ENCODE measurements around the gene SCAMP5. TPM values are rescaled to one million over a fixed set of nuclear protein-coding genes. Genes with fewer than 3 reads are reported as not detected.

SCAMP5 gene
- total RNA-seq, 1 experiment from 2014 or later: 17.9 TPM

- POLR2A ChIA-PET (ENCODE audit: unreplicated experiment): no interaction called here
Observed at GRCh38 chr15:75049392-75049791, 54.0 kb downstream of the SCAMP5 start.

GRCh38 chr15:75050283-75050682 is 54.9 kb downstream of the SCAMP5 start:
- H3K4me2 ChIP-seq: no peak overlapping the region
- ChIA-PET POLR2A (ENCODE audit: unreplicated experiment) (no interaction called here), CTCF (no interaction called here)
- no peak overlapping the region for H2AFZ ChIP-seq
- intact Hi-C loops (cut with micrococcal nuclease; ENCODE audit: unreplicated experiment): no loop called here
- peaks cover 23% of the 10 kb centered on the region for H3K79me2 ChIP-seq (ENCODE audit: low read depth)
- BruUV-seq (replicated peaks): no TSS peak
- 0 out of 2 replicates have a peak, but pooled peaks cover 7% of the 10 kb centered on the region for H3K36me3 ChIP-seq (ENCODE audit: low read depth)
- no peaks in the 10 kb centered on the region for H4K20me1 ChIP-seq (ENCODE audit: insufficient read depth)
- H3K9me2 ChIP-seq (ENCODE audit: insufficient read depth): no peaks in the 10 kb centered on the region
- TF ChIP-seq EZH2 (IDR thresholded peaks at IDR 0.05; ENCODE audit: low read depth) (no peak), CTCF (conservative IDR thresholded peaks at IDR 0.05) (no peak)
- no peak for DNase-seq
- no peak overlapping the region for H3K4me3 ChIP-seq
- H3K27ac ChIP-seq: no peak overlapping the region
- H3F3A ChIP-seq (ENCODE audit: insufficient read depth, low read depth): peaks cover 39% of the 10 kb centered on the region
- no peaks in the 10 kb centered on the region for H3K9me3 ChIP-seq (ENCODE audit: insufficient read depth, low read depth)
- no peaks in the 10 kb centered on the region for H3K27me3 ChIP-seq (ENCODE audit: insufficient read depth, low read depth)
- H3K4me1 ChIP-seq (replicated peaks; ENCODE audit: insufficient read depth): peaks cover 45% of the 10 kb centered on the region

More at GRCh38 chr15:75049392-75049791, 54.0 kb downstream of the SCAMP5 start:
- DNase-seq: no peak
- no peak overlapping the region for H3K4me2 ChIP-seq
- H3K9me3 ChIP-seq (ENCODE audit: insufficient read depth, low read depth): no peaks in the 10 kb centered on the region
- no peak for TF ChIP-seq EZH2 (IDR thresholded peaks at IDR 0.05; ENCODE audit: low read depth)
- no peak for TF ChIP-seq CTCF (conservative IDR thresholded peaks at IDR 0.05)
- no peaks in the 10 kb centered on the region for H3K27me3 ChIP-seq (ENCODE audit: insufficient read depth, low read depth)
- peaks cover 32% of the 10 kb centered on the region for H3K79me2 ChIP-seq (ENCODE audit: low read depth)
- CTCF ChIA-PET: no interaction called here
- H3K4me3 ChIP-seq: no peak overlapping the region
- no peak overlapping the region for H2AFZ ChIP-seq
- BruUV-seq (replicated peaks): no TSS peak
- H3F3A ChIP-seq (ENCODE audit: insufficient read depth, low read depth): peaks cover 44% of the 10 kb centered on the region
- intact Hi-C loops (cut with micrococcal nuclease; ENCODE audit: unreplicated experiment): no loop called here
- no peaks in the 10 kb centered on the region for H4K20me1 ChIP-seq (ENCODE audit: insufficient read depth)
- H3K9me2 ChIP-seq (ENCODE audit: insufficient read depth): no peaks in the 10 kb centered on the region
- peaks cover 48% of the 10 kb centered on the region for H3K4me1 ChIP-seq (replicated peaks; ENCODE audit: insufficient read depth)
- H3K36me3 ChIP-seq (ENCODE audit: low read depth): 0 out of 2 replicates have a peak, but pooled peaks cover 7% of the 10 kb centered on the region
- H3K27ac ChIP-seq: no peak overlapping the region

GRCh38 chr15:75051191-75051608 is 55.8 kb downstream of the SCAMP5 start:
- no TSS peak for BruUV-seq (replicated peaks)
- Histone ChIP-seq H3K27ac (no peak overlapping the region), H3K9me2 (ENCODE audit: insufficient read depth) (no peaks in the 10 kb centered on the region), H3K4me2 (no peak overlapping the region), H2AFZ (no peak overlapping the region), H3F3A (ENCODE audit: insufficient read depth, low read depth) (peaks cover 40% of the 10 kb centered on the region), H3K9me3 (ENCODE audit: insufficient read depth, low read depth) (no peaks in the 10 kb centered on the region), H4K20me1 (ENCODE audit: insufficient read depth) (no peaks in the 10 kb centered on the region), H3K79me2 (ENCODE audit: low read depth) (peaks cover 15% of the 10 kb centered on the region; the same call in 1 of the 2 replicates), H3K36me3 (ENCODE audit: low read depth) (0 out of 2 replicates have a peak, but pooled peaks cover 7% of the 10 kb centered on the region), H3K4me1 (replicated peaks; ENCODE audit: insufficient read depth) (peaks cover 36% of the 10 kb centered on the region), H3K27me3 (ENCODE audit: insufficient read depth, low read depth) (no peaks in the 10 kb centered on the region), H3K4me3 (no peak overlapping the region)
- ChIA-PET POLR2A (ENCODE audit: unreplicated experiment) (interaction anchor here (0.5 kb wide), 1 partner anchor 401 kb away, joined by 4 read pairs; no protein-coding TSS in a partner anchor), CTCF (no interaction called here)
- DNase-seq: no peak
- intact Hi-C loops (cut with micrococcal nuclease; ENCODE audit: unreplicated experiment): no loop called here
- no peak for TF ChIP-seq CTCF (conservative IDR thresholded peaks at IDR 0.05)
